Measurements from ENCODE around the gene DSTYK.

DSTYK gene

GRCh38 chr1:205211169-205211838 is at the start of gene DSTYK (continued):
- TF ChIP-seq PRDM2 (tag by site-specific recombination; IDR thresholded peaks at IDR 0.05; ENCODE audit: borderline replicate concordance) (peak; percentile 84; the same call in 1 of the 2 replicates), ZNF785 (tag by site-specific recombination; IDR thresholded peaks at IDR 0.05) (peak; percentile 50; the same call in 1 of the 2 replicates), RBAK (tag by site-specific recombination; IDR thresholded peaks at IDR 0.05) (no peak), GLI4 (tag by site-specific recombination; IDR thresholded peaks at IDR 0.05) (peak; percentile 97), ZIC2 (tag by site-specific recombination; IDR thresholded peaks at IDR 0.05) (peak; percentile 84), PRDM10 (tag by site-specific recombination; IDR thresholded peaks at IDR 0.05) (peak; percentile 83), ZSCAN30 (tag by site-specific recombination; IDR thresholded peaks at IDR 0.05) (peak; percentile 99), ZNF76 (tag by site-specific recombination; IDR thresholded peaks at IDR 0.05; ENCODE audit: borderline replicate concordance, low read depth) (peak; percentile 97), EGR2 (tag by site-specific recombination; IDR thresholded peaks at IDR 0.05; ENCODE audit: low read depth) (peak; percentile 95), ZNF529 (tag by site-specific recombination; IDR thresholded peaks at IDR 0.05; ENCODE audit: insufficient replicate concordance) (no peak), ZSCAN18 (tag by site-specific recombination; IDR thresholded peaks at IDR 0.05) (peak; percentile 92), ZNF426 (tag by site-specific recombination; IDR thresholded peaks at IDR 0.05) (no peak), ZBTB11 (tag by site-specific recombination; conservative IDR thresholded peaks at IDR 0.05; ENCODE audit: low read depth) (peak; percentile 100), WT1 (tag by site-specific recombination; IDR thresholded peaks at IDR 0.05) (peak; percentile 73), ZBTB20 (tag by site-specific recombination; IDR thresholded peaks at IDR 0.05) (peak; percentile 98), HOXC10 (CRISPR knock-in tag; IDR thresholded peaks at IDR 0.05) (no peak), ZNF223 (tag by site-specific recombination; IDR thresholded peaks at IDR 0.05) (0 out of 2 replicates have a peak, but pooled peaks have one; percentile 23), ZNF394 (tag by site-specific recombination; IDR thresholded peaks at IDR 0.05; ENCODE audit: borderline replicate concordance) (peak; percentile 84; the same call in 1 of the 2 replicates), ZNF324 (tag by site-specific recombination; IDR thresholded peaks at IDR 0.05) (peak; percentile 99), ZNF600 (tag by site-specific recombination; IDR thresholded peaks at IDR 0.05) (peak; percentile 94), ZNF423 (tag by site-specific recombination; IDR thresholded peaks at IDR 0.05) (no peak), ZNF623 (tag by site-specific recombination; IDR thresholded peaks at IDR 0.05) (peak; percentile 45; the same call in 1 of the 2 replicates), ZNF692 (tag by site-specific recombination; IDR thresholded peaks at IDR 0.05) (peak; percentile 96)

All from HEK293 (cell line).